HG02870 (cell line): Measurements from ENCODE around the gene GSTM3.
A peak's percentile ranks its signal among the peaks of the same experiment; 100 is the strongest.
"Not testable (repeated sequence)": the region's sequence is repeated elsewhere in the genome, so short reads cannot be mapped to it uniquely, and the experiment has no call there.

ENCODE experiments used
- ATAC-seq: cut with Tn5 transposase; IDR thresholded peaks from one replicate; pipeline ENCODE4 v1.9.1; 2021; ENCODE audit warnings: mild to moderate bottlenecking, moderate library complexity; ENCODE audit not compliant: unreplicated experiment

Gene GSTM3

GRCh38 chr1:109762821-109763645 lies 22.2 kb upstream of the GSTM3 start:
- ATAC-seq: no peak

GRCh38 chr1:109762039-109762585 lies 21.3 kb upstream of the GSTM3 start:
- no peak for ATAC-seq

GRCh38 chr1:109761227-109762038 lies 20.6 kb upstream of the GSTM3 start:
- ATAC-seq: no peak

GRCh38 chr1:109760581-109761226 lies 19.9 kb upstream of the GSTM3 start:
- ATAC-seq: no peak

- ATAC-seq: no peak
Observed at GRCh38 chr1:109759513-109760334, 18.9 kb upstream of the GSTM3 start.

- ATAC-seq: no peak
Observed at GRCh38 chr1:109757936-109758786, 17.3 kb upstream of the GSTM3 start.

GRCh38 chr1:109756848-109757521 lies 16.1 kb upstream of the GSTM3 start:
- ATAC-seq: no peak

GRCh38 chr1:109756325-109756724 lies 15.5 kb upstream of the GSTM3 start:
- not testable (repeated sequence) for ATAC-seq

GRCh38 chr1:109754738-109755137 lies 13.9 kb upstream of the GSTM3 start:
- ATAC-seq: no peak

GRCh38 chr1:109751531-109752260 lies 10.9 kb upstream of the GSTM3 start:
- ATAC-seq: no peak

- no peak for ATAC-seq
Observed at GRCh38 chr1:109750920-109751319, 10.1 kb upstream of the GSTM3 start.

- no peak for ATAC-seq
Observed at GRCh38 chr1:109750241-109750882, 9.5 kb upstream of the GSTM3 start.

GRCh38 chr1:109749221-109749620 lies 8.4 kb upstream of the GSTM3 start:
- ATAC-seq: no peak

- ATAC-seq: not testable (repeated sequence)
Observed at GRCh38 chr1:109748311-109748710, 7.5 kb upstream of the GSTM3 start.

- ATAC-seq: peak; percentile 95
Observed at GRCh38 chr1:109739738-109740614, 862 bp downstream of the GSTM3 start.

- ATAC-seq: no peak
Observed at GRCh38 chr1:109733236-109733870, 7.5 kb downstream of the GSTM3 start.
